Erythroblast (primary cell): ENCODE data around the gene GAGE12H.

Experiments used
- GATA1 ChIP-seq: IDR thresholded peaks from 2 replicates; pipeline ENCODE4 v1.6.1; 2011; ENCODE audit warnings: low read depth, mild to moderate bottlenecking, control low read depth, low read length, moderate library complexity
- POLR2A ChIP-seq: IDR thresholded peaks from 2 replicates; pipeline ENCODE4 v1.6.1; 2011; ENCODE audit warnings: mild to moderate bottlenecking, low read length

GRCh38 chrX:49618574-49618973 lies 38.8 kb downstream of the GAGE12H start:
- TF ChIP-seq POLR2A (no peak), GATA1 (no peak)
